Small intestine (tissue), 7 donors: ENCODE data around the gene HSFX4. TPM values are rescaled to one million over a fixed set of nuclear protein-coding genes. Genes with fewer than 3 reads are reported as not detected.
"Not testable (repeated sequence)": the region's sequence is repeated elsewhere in the genome, so short reads cannot be mapped to it uniquely, and the experiment has no call there.

Experiments used
- DNase-seq, 2 donors: peaks; one replicate each; pipeline versions ENCODE4 v3.0.0 to v3.0.0-alpha.2; 2013
- FAIRE-seq: peaks from 2 replicates; lab custom pipeline; 2012; peaks lifted over from hg19 to GRCh38; lab: Jason Lieb, UNC
- H3K27ac ChIP-seq, 3 donors: one replicate each; pipeline ENCODE4 v1.5.1; 2013; ENCODE audit warnings: low read length in 2 of 3, mild to moderate bottlenecking in 2 of 3, control low read depth in 1 of 3, inconsistent platforms in 1 of 3, low read depth in 1 of 3, moderate library complexity in 1 of 3
- H3K27me3 ChIP-seq, 3 donors: one replicate each; pipeline ENCODE4 v1.6.1; 2013; ENCODE audit warnings: low read length in 3 of 3, inconsistent platforms in 1 of 3; ENCODE audit not compliant: control insufficient read depth in 3 of 3, insufficient read depth in 3 of 3
- H3K36me3 ChIP-seq, 3 donors: one replicate each; pipeline ENCODE4 v1.6.1; 2013; ENCODE audit warnings: low read length in 3 of 3, inconsistent platforms in 1 of 3, low read depth in 1 of 3, mild to moderate bottlenecking in 1 of 3, moderate library complexity in 1 of 3; ENCODE audit not compliant: control insufficient read depth in 3 of 3, insufficient read depth in 2 of 3
- H3K4me1 ChIP-seq, 3 donors: one replicate each; pipeline ENCODE4 v1.6.1; 2013; ENCODE audit warnings: low read length in 2 of 3, inconsistent platforms in 1 of 3, low read depth in 1 of 3, mild to moderate bottlenecking in 1 of 3, moderate library complexity in 1 of 3; ENCODE audit not compliant: control insufficient read depth in 3 of 3, insufficient read depth in 2 of 3
- H3K4me3 ChIP-seq, 3 donors: one replicate each; pipeline ENCODE4 v1.5.1; 2013; ENCODE audit warnings: low read length in 3 of 3, control low read depth in 1 of 3, inconsistent platforms in 1 of 3, low read depth in 1 of 3, mild to moderate bottlenecking in 1 of 3, moderate library complexity in 1 of 3
- H3K9me3 ChIP-seq, 2 donors: one replicate each; pipeline ENCODE4 v1.6.1; 2013; ENCODE audit warnings: low read depth in 1 of 2, low read length in 1 of 2; ENCODE audit not compliant: control insufficient read depth in 2 of 2, insufficient read depth in 1 of 2
- WGBS, 3 donors: extraction: QIAGEN DNeasy Blood & Tissue Kit; methylation state at CpG; one replicate each; pipeline ENCODE4 v1.1.7; 2013; 5-methylcytosine and 5-hydroxymethylcytosine counted together
- polyA plus RNA-seq, 4 donors: library from polyadenylated mRNA; stranded (reverse) in 3 of 4; unstranded in 1 of 4; fragments of 200-250 nt in 3 of 4; fragments of 120-200 nt in 1 of 4; gene quantifications; one replicate each; pipeline versions ENCODE4 v1.2.1 to v1.2.3, GENCODE V29; 2013
- donor health status: healthy with polysubstance abuse.
- donor health status: control.
- donor health status: control.
- donor health status: Bipolar disorder and iron deficiency.
- donor health status: healthy.

Gene HSFX4
- polyA plus RNA-seq, 4 donors, result 0.06 TPM; not detected in 3

- no peaks in the 10 kb centered on the region for H3K4me1 ChIP-seq
- H3K27ac ChIP-seq, result no peak overlapping the region
- no peaks in the 10 kb centered on the region for H3K36me3 ChIP-seq
- WGBS, 3 donors, result 79 to 96% (median 94%) methylated on average over 3 to 4 of the region's 4 CpGs
- H3K4me3 ChIP-seq, result no peak overlapping the region
- H3K27me3 ChIP-seq, result no peaks in the 10 kb centered on the region
- FAIRE-seq (no peak), DNase-seq (no peak)
- no peaks in the 10 kb centered on the region for H3K9me3 ChIP-seq
These were observed 19.8 kb upstream of the HSFX4 start for GRCh38 chrX:149909324-149910177.

GRCh38 chrX:149910178-149910695 is 19.1 kb upstream of the HSFX4 start:
- Histone ChIP-seq H3K36me3 (no peaks in the 10 kb centered on the region), H3K4me3 (no peak overlapping the region), H3K9me3 (no peaks in the 10 kb centered on the region), H3K27ac (no peak overlapping the region), H3K4me1 (no peaks in the 10 kb centered on the region), H3K27me3 (no peaks in the 10 kb centered on the region)
- peak in 1 of 2 donors; percentile 3 for DNase-seq
- WGBS, 3 donors, result 94 to 97% (median 95%) methylated on average over 9 of the region's 9 CpGs
- no peak for FAIRE-seq

GRCh38 chrX:149916745-149917392 is 12.5 kb upstream of the HSFX4 start:
- WGBS, 3 donors, result 71 to 81% (median 76%) methylated on average over 3 of the region's 3 CpGs
- Histone ChIP-seq H3K4me3 (no peak overlapping the region), H3K27me3 (no peaks in the 10 kb centered on the region), H3K36me3 (no peaks in the 10 kb centered on the region), H3K9me3 (no peaks in the 10 kb centered on the region), H3K27ac (no peak overlapping the region), H3K4me1 (no peaks in the 10 kb centered on the region)
- DNase-seq (no peak), FAIRE-seq (no peak)

GRCh38 chrX:149923836-149924235 is 5.5 kb upstream of the HSFX4 start:
- not testable (repeated sequence) for H3K4me1 ChIP-seq, H3K27ac ChIP-seq, H3K4me3 ChIP-seq, H3K27me3 ChIP-seq, H3K36me3 ChIP-seq, H3K9me3 ChIP-seq, DNase-seq, FAIRE-seq
- WGBS, 3 donors, result no CpG with 5 or more reads among the region's 4 CpGs

GRCh38 chrX:149924434-149924833 is 4.9 kb upstream of the HSFX4 start:
- not testable (repeated sequence) for FAIRE-seq, H3K4me1 ChIP-seq, H3K36me3 ChIP-seq, H3K27me3 ChIP-seq, H3K9me3 ChIP-seq, H3K27ac ChIP-seq, H3K4me3 ChIP-seq, DNase-seq
- no CpG with 5 or more reads among the region's 5 CpGs for WGBS, 3 donors

- not testable (repeated sequence) for H3K36me3 ChIP-seq, H3K4me1 ChIP-seq, DNase-seq, H3K27me3 ChIP-seq, H3K9me3 ChIP-seq, FAIRE-seq, H3K27ac ChIP-seq, H3K4me3 ChIP-seq
- WGBS, 3 donors, result 92% methylated on average over 1 of the region's 8 CpGs; no CpG with 5 or more reads in 2 of the 3 donors
These were observed 2.0 kb upstream of the HSFX4 start for GRCh38 chrX:149927245-149927963.

GRCh38 chrX:149927964-149928258 is 1.5 kb upstream of the HSFX4 start:
- WGBS, 3 donors, result no CpG with 5 or more reads among the region's 1 CpG
- not testable (repeated sequence) for H3K27ac ChIP-seq, FAIRE-seq, H3K4me3 ChIP-seq, DNase-seq, H3K36me3 ChIP-seq, H3K9me3 ChIP-seq, H3K4me1 ChIP-seq, H3K27me3 ChIP-seq

- H3K36me3 ChIP-seq, FAIRE-seq, H3K4me3 ChIP-seq, H3K9me3 ChIP-seq, H3K27me3 ChIP-seq, H3K27ac ChIP-seq, DNase-seq, H3K4me1 ChIP-seq: not testable (repeated sequence)
- WGBS, 3 donors, result 69 to 71% methylated on average over 1 of the region's 1 CpG; no CpG with 5 or more reads in 1 of the 3 donors
These were observed 738 bp upstream of the HSFX4 start for GRCh38 chrX:149928635-149929034.
